Spleen (tissue), 7 donors: ENCODE results near the gene RIIAD1.

Experiments
- CTCF ChIP-seq, 11 experiments: fragments of 200-600 bp in 7 of 11; fragments of 450-650 bp in 4 of 11; sonication (generic) in 4 of 11; IDR thresholded peaks in 8 of 11; conservative IDR thresholded peaks in 3 of 11; 1 replicate in 7 of 11; 2 replicates in 4 of 11; pipeline versions ENCODE4 v1.4.0 to v1.8.0; 2016 to 2021; ENCODE audit warnings: antibody characterized with exemption in 11 of 11, inconsistent platforms in 4 of 11, mild to moderate bottlenecking in 1 of 11
- POLR2A ChIP-seq, 3 donors: fragments of 450-650 bp; IDR thresholded peaks; one replicate each; pipeline ENCODE4 v1.5.1; 2017; ENCODE audit warnings: antibody characterized with exemption in 3 of 3, mild to moderate bottlenecking in 1 of 3
- donor health status: DM: no; HTN: no; CAD: no; lungs with moderate emphysema.
- donor health status: DM: no; HTN: no; CAD: no.
- donor health status: DM: no; HTN: no; CAD: no.

GRCh38 chr1:151720125-151720524, 1.2 kb upstream of the RIIAD1 start:
- TF ChIP-seq POLR2A (IDR thresholded peaks at IDR 0.05) (no peak), CTCF (IDR thresholded peaks at IDR 0.05 in 8 of 11, conservative IDR thresholded peaks at IDR 0.05 in 3 of 11) (no peak)
